Activated CD4-positive, alpha-beta T cell treated with anti-CD3 and anti-CD28 coated beads, Interleukin-2, amount 50 U/mL, for 4 hours (primary cell): Measurements from ENCODE around the gene PANK2.
"Not testable (repeated sequence)": the region's sequence is repeated elsewhere in the genome, so short reads cannot be mapped to it uniquely, and the experiment has no call there.

ENCODE experiments used
- DNase-seq, 2 experiments: peaks; one replicate each; pipeline ENCODE4 v3.0.0-alpha.2; 2020

The PANK2 gene

GRCh38 chr20:3930265-3931206 is 41.3 kb downstream of the PANK2 start:
- DNase-seq, result no peak

- no peak for DNase-seq
Measured at GRCh38 chr20:3931664-3932063, 42.5 kb downstream of the PANK2 start.

- DNase-seq, result no peak
Measured at GRCh38 chr20:3932277-3932676, 43.1 kb downstream of the PANK2 start.

GRCh38 chr20:3932681-3933080 is 43.5 kb downstream of the PANK2 start:
- no peak for DNase-seq

- no peak for DNase-seq
Measured at GRCh38 chr20:3933218-3933617, 44.0 kb downstream of the PANK2 start.

- no peak for DNase-seq
Measured at GRCh38 chr20:3934624-3935023, 45.4 kb downstream of the PANK2 start.

GRCh38 chr20:3935295-3935955 is 46.2 kb downstream of the PANK2 start:
- DNase-seq, result no peak

- no peak for DNase-seq
Measured at GRCh38 chr20:3935956-3936340, 46.8 kb downstream of the PANK2 start.

- no peak for DNase-seq
Measured at GRCh38 chr20:3937618-3938017, 48.4 kb downstream of the PANK2 start.

- DNase-seq, result no peak
Measured at GRCh38 chr20:3940905-3941304, 51.7 kb downstream of the PANK2 start.

- DNase-seq, result not testable (repeated sequence)
Measured at GRCh38 chr20:3946666-3947065, 57.5 kb downstream of the PANK2 start.

GRCh38 chr20:3964719-3965118 is 75.5 kb downstream of the PANK2 start:
- no peak for DNase-seq

- DNase-seq, result no peak
Measured at GRCh38 chr20:3966571-3966970, 77.4 kb downstream of the PANK2 start.

GRCh38 chr20:3970016-3970415 is 80.8 kb downstream of the PANK2 start:
- DNase-seq, result no peak

GRCh38 chr20:3971145-3971544 is 82.0 kb downstream of the PANK2 start:
- DNase-seq, result no peak

- no peak for DNase-seq
Measured at GRCh38 chr20:3972161-3972560, 83.0 kb downstream of the PANK2 start.

GRCh38 chr20:3972631-3973030 is 83.4 kb downstream of the PANK2 start:
- DNase-seq, result not testable (repeated sequence)

- DNase-seq, result no peak
Measured at GRCh38 chr20:3973705-3974104, 84.5 kb downstream of the PANK2 start.

- DNase-seq, result no peak
Measured at GRCh38 chr20:3976511-3976910, 87.3 kb downstream of the PANK2 start.
